HG03520 (cell line): ENCODE results near the gene STIP1.
"Not testable (repeated sequence)": the region's sequence is repeated elsewhere in the genome, so short reads cannot be mapped to it uniquely, and the experiment has no call there.

ENCODE experiments used
- ATAC-seq: cut with Tn5 transposase; IDR thresholded peaks from one replicate; pipeline ENCODE4 v1.9.1; 2021; ENCODE audit warnings: mild to moderate bottlenecking, moderate library complexity; ENCODE audit not compliant: unreplicated experiment

STIP1 gene

DNA sequence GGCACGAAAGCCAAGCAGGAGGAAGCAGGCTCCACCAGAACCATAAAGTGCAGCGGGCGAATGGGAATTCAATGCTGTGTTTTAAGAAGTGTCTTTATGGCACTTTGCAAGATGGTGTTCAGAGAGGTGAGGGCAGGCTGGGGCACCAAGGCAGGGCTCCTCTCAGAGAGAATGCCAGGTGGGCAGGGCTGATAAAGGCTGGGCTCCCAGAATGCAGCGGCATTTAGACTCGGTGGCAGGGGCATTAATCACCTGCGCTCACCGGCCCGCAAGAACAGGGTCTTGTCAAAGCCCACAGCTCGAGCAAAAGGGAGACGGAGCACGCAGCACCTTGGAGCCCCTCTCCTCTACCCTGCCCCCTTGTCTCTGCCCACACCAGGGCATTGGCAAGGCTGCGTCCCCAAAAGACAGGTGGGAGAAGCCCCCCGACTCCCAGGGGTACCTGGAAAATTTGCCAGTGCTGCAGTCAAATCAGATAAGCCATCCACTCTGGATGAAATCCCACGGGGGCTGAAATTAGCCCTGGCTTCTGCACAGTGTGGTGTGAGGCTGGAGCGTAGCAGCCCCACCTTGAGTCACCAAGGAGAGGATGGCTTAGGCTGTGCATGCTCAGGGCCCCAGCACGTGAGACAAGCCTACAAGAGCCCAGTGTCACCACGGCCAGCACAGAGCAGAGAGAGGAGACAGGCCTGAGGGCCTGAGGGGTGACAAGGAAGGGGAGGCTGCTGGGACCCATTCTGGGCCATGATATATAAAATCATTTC, 28.2 kb upstream of the STIP1 start:
- no peak for ATAC-seq

DNA sequence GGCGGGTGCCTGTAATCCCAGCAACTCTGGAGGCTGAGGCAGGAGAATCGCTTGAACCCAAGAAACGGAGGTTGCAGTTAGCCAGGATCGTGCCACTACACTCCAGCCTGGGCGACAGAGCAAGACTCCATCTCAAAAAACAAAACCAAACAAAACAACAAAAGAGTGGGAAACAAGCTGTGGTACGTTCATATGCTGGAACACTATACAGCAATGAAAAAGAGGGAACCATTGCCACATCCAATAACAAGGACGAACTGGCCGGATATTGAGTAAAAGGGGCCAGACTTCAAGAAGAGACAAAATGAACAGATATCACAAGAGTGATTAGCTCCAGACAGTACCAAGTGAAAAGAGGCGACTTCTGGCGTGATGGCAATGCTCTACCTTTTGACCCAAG, 24.9 kb upstream of the STIP1 start:
- no peak for ATAC-seq

DNA sequence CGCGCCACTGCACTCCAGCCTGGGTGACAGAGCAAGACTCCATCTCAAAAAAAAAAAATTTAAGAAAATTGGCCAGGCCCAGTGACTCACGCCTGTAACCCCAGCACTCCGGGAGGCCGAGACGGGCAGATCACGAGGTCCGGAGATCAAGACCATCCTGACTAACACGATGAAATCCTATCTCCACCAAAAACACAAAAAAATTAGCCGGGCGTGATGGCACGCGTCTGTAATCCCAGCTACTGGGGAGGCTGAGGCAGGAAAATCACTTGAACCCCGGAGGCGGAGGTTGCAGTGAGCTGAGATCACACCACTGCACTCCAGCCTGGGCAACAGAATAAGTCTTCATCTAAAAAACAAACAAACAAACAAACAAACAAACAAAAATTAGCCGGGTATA, 23.2 kb upstream of the STIP1 start:
- not testable (repeated sequence) for ATAC-seq

DNA sequence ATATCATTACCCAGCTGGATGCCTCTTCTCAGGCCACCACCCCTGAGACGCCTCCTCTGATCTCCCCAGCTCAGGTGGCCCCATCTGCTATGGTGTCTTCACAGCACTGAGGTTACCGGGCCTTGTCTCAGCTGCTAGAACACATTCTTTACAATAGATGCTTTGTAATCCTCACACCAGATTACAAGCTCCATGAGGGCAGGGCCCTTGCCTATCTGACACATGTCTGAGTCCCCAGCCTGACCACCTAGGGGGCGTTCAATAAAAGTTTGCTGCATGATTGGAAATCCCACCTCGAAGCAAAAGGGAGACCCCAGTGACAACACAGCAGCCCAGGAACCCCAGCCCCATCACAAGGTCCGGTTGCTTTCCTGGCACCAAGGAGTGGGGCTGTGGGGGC, 22.0 kb upstream of the STIP1 start:
- ATAC-seq: no peak

DNA sequence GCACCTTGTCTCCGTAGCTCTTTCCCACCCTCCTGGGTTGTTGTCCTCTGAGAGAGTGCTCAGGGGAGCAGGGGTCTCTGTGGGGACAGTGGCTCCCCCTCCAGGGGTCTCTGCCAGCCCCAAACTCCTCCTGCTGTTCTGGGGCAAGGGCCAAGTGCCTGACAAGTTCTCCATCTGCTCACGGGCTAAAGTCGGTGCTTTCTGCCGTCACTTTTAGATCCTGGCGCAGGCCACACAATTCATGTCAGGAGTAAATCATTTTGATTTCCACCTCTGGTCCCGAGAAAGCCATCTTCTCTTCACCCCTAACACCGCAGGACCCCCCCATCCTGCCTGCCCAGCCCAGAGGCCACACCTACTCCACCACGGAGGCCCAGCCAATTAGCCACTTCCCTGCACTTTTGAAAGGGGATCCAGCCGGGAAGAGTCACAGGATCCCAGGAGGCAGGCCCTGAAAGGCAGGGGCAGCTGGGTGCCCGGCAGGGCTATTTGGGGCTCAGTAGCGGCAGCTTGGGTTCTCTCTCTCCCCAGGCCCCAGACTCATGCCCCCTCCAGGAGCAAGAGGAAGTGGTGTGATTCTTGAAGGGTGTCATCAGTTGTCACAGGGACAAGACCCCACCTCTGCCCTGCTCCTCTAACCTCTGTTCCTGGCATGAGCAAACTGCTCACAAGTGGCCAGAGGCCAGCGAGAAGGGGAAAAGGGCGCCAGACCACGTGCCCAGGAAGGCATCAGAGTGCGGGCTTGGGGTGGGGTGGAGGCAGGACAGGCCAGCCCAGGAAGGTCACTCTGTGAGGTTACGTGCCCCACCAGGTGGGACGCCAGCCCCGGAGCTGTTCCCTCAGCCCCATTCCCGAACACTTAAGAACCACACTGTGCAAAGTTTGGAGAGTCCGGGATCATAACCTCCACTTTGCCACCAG, 21.3 kb upstream of the STIP1 start:
- no peak for ATAC-seq

DNA sequence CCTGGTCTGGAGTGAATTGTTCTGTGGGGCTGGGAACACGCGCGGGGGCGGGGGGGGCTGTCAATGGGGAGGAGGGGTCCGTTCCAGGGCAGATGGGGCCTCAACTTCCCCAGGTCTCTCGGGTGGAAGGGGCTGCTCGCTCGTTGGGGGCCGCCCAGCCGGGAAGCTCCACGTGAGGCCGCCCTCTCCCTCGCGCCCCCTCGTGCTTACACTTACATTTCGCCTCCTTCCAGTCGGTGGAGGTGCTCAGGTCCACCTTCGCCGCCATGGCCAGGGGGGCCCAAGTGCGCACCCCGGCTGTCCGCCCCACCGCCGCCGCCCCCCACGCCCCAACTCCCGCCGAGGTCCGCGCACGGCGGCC, 20.5 kb upstream of the STIP1 start:
- ATAC-seq: peak; percentile 26

DNA sequence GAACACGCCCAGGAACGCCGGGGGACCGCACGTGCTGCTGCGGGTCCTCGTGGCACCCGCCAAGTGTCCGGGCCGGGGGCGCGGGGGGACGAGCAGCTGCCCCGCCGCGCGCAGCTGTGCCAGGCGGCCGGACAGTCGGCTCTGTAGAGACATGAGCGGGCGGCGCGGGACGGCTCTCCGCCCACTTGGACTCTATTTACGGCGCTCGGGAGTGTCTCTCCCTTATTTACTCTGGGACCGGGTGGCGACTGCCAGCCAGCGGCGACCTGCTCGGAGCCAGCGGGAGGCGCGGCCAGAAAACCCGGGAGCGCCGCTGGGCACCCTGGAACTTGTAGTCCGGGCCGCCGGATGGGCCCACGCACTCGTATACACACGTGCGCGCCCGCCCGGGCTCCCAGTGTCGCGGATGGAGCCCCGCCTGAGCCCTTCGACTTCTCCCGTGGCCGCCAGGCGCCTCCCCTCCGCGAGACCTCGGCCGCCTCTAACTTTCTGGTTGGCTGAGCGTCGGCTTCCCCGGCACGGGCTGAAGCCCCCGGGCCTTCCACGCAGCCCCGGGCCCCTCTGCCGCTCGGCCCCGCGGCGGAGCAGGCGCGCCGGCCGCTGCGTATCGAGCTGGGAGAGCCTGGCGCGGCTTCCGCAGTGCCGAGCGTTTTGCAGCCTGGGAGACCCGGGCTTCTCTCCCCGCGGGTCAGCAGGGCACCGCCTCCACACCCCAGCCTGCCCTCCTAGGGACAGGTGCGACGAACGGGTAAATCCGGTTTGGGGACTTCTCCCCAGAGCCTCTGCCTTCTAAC, 19.9 kb upstream of the STIP1 start, which contains the start of gene MACROD1:
Gene MACROD1 (minus strand): TSS at position 272 of the 794 bp plus-strand sequence. CDS start 119 bp downstream, at position 153.
- ATAC-seq: peak; percentile 58

DNA sequence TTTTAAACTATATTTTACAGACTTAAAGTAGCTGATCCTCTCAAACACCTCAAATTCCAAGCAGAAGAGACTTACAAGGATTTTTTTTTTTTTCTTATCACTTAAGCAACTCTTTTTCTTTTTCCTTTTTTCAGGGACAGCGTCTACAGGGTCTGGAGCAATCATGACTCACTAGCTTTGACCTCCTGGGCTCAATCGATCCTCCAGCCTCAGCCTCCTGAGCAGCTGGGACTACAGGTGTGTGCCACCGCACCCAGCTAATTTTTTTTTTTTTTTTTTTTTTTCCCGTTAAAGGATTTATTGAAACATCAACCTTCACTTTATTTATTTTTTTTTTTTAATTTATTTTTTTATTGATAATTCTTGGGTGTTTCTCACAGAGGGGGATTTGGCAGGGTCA, 15.6 kb upstream of the STIP1 start:
- no peak for ATAC-seq

DNA sequence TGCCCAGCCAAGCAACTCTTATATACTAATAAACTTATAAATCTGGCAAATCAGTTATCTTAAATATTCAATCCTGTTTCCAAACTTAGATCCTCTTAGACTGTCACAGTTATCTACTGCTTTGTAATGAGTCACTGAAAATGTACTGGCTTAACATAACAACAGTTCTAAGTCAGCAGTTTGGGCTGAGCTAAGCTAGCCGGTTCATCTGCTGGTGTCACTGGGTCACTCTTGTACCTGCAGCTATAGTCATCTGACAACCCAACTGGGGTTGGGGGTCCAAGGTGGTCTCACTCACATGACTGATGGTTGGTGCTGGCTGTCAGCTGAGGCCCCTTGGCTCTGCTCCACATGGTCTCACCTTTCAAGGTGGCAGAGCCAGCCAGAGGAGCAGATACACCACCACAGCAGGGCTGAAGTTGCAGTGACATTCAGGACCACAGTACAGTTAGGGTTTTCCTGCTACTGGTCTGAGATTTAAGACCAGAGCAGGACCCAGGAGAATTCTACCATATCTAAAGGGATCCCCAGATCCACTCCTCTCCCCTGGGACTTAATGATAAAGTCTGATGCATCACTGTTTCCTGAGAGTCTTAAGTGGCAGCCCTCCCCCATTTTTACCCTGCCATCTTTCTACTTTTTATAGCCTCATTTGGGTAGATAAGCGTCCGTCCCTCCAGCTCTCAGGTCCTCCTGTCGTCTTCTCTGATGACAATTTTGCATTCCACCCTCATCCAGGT, 12.2 kb upstream of the STIP1 start:
- no peak for ATAC-seq

DNA sequence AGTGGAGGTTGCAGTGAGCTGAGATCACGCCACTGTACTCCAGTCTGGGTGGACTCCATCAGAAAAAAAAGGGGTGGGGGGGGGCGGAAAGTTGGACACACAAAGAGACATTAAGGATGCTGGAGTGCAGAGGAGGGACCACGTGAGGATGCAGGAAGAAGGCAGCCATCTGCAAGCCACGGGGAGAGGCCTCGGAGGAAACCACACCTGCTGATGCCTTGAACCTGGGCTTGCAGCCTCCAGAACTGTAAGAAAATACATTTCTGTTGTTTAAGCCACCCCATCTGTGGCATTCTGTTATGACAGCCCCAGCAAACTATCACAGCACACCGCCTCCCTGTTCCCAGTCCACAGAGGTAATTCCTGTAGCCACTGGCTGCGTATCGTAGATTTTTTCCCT, 9.2 kb upstream of the STIP1 start:
- no peak for ATAC-seq

DNA sequence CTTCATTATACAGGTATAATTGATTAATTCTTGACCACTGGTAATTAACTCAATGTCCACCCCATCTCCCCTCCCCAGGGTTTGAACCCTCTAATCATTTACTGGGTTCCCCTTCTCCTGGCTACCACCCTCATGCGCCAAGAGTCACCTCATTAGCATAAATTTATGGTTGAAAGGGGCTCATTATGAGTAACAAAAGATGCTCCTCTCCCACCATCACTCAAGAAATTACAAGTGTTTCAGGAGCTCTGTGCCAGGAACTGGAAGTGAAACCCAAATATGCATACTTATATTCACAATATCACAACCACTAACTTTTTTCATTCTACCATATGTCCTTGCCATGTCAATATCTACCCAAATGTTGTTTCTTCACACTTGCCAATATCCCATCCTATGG, 7.8 kb upstream of the STIP1 start:
- ATAC-seq: no peak

DNA sequence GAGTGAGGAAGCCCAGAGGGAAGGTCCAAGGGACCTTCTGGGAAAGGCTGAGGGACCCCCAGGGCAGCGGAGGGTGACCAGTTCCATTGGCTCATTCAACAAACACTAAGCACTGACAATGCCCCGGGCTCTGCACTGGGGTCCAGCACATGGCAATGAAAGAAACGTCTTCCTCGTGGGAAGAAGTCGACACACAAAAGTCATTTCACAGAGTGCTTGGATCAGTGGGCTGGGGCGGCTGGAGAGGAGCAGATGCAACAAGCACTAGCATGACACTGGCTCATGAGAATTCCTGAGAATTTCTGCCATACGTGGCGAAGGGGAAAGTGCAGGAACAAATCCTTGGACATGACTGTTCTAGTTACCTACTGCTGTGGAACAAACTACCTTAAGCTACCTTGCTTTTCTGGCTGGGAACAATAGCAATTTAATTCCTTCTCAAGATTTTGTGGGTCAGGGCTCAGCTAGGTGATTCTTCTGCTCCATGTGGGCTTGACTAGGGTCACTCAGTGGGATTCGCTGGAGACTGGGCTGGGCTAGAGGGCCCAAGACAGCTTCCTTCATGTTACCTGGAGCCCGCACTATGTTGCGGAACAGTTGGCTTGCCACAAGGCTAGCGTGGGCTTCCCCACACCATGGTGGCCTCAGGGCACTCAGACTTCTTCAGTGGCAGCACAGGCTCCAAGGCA, 6.9 kb upstream of the STIP1 start:
- no peak for ATAC-seq

DNA sequence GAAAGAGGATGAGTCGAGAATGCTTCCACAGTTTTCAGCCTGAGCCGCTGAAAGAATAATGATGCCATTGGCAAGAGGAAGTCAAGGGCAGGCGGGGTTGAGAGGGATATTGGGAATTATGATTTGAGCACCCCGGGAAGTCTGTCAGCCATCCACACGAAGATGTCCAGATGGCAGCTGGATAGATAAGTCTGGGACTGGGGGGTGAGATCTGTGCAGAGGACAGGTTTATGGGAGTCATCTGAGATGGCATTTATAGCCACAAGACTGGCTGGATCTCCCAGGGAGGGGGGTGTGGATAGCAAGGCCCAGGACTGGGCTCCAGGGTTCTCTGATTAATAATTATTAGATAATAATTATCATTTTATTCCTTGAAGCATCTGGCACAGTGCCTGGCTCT, 5.1 kb upstream of the STIP1 start:
- ATAC-seq: no peak

DNA sequence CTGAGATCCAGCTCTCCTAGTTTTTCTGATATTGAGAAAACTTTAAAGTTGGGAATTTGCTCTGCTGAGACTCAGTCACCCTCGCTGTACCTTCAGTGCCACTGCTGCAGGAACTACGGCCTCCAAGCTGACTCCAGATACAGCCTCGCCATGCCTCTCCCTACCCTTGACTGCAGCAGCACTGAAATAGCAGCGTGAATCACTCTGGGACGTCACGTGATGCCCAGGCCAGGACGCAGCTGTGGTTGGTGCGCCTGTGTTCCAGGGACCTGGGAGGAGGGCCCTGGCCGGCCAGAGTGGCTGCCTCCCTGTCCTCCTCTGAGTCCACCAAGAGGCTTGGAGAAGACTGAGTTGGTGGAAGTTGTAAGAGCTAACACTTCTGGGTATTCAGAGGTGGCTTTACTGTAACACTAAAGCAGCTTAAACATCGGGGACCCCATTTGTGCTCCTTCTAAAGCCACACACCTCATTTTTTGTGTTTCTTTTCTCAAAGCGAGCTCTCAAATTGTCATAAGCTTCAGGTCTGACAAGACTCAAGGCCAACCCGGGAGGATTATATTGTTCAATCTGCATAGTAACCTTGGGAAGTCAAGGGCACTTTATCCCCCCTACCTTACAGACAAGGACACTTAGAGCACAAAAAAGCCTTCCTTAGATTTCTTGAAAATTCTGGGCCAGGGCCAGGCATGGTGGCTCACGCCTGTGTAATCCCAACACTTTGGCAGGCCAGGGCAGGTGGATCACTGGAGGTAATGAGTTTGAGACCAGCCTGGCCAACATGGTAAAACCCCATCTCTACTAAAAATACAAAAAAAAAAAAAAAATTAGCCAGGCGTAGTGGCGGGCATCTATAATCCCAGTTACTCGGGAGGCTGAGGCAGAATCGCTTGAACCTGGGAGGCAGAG, 4.2 kb upstream of the STIP1 start:
- ATAC-seq: no peak

DNA sequence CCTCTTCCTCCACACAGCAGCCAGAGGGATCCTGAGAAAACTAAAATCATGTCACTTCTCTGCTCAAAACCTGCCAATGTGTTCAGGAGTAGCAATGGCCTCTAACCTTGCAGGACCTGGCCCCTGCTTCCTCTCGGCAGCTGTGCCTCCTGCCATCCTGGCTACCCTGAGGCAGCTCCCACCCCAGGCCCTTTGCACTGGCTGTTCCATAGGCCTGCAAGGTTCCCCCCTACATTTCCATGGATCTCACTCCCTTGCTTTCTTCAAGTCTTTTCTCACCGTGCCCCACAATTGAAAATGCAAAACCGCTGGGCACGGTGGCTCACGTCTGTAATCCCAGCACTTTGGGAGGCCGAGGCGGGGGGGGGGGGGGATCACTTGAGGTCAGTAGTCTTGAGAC, 2.1 kb upstream of the STIP1 start:
- no peak for ATAC-seq

DNA sequence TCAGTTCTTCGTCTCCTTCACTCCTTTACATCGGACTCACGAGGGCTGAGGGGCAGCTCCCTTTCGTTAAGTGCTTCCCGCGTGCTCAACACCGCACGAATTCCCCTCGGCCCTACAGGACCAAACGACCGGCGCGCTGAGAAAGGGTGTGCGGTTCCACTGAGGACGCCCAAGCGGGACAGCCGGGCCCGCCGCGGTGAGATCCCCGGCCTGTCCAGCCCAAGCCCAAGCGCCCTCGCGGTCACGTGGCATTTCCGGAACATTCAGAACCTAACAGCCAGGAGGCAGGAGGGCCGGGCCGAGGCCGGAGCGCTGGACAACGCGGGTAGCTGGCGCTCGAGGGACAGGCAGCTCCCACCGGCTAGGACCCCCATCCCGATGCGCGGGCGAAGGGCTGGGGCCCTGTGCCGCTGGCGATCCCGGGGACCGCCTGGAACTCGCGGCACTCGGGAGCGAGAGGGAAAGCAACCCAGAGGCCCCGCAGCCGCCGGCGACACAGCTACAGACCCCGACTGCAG, 737 bp upstream of the STIP1 start:
- no peak for ATAC-seq

DNA sequence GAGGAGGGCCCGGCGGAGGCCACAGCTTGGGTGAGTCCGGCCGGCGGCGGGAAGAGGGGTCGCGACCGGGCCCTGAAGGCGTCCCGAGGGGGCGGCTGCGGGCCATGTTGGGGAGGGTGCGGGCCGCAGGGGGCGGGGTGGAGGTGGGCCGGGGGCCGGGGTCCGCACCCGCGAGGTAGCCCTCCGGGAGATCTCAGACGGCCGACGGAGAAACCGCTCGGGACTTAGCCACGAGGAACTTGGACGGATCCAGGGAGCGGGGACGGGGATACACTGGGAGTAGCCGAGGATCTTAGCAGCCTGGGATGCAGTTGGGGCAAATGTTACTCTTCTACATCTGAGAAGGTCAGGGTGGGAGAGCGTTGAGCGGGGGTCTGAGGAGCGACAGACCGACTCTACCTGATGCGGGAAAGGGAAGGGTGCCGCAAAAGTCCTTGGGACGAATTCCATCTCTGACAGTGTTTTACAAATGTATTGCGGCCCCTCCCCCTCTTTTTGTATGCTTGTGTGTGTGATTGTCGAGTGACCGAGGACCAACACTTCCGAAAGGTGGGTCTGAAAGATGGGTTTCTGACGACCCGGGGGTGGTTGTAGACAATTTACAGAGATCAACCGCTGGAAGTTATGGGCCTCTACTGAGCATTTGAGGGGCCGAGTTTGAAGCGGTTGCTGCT, 658 bp downstream of the STIP1 start:
- no peak for ATAC-seq

DNA sequence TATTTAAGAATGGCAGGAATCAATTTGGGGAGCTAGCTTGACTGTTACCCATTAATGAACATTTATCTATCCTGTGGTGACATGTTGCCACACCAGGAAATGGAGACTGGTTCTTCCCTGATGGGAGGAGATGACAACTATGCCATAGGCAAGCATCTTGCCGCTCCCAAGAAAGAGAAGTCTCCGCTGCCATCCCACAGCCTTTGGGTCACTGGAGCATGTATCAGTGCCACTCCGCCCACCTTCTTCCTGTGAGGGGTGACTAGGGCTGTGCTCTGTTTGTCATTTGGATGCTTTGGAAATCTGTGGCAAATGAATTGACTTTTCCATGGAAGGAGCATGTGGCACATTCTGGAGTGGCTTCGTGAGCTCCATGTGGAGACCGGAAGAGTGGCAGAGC, 6.5 kb downstream of the STIP1 start:
- no peak for ATAC-seq
